Kidney epithelial cell (primary cell): ENCODE measurements around the gene RAD21L1. TPM values are rescaled to one million over a fixed set of nuclear protein-coding genes. Genes with fewer than 3 reads are reported as not detected.

ENCODE experiments used
- DNase-seq: peaks from one replicate; pipeline ENCODE4 v3.0.0-alpha.2; 2010; ENCODE audit warnings: low read depth
- H3K27me3 ChIP-seq: 2 replicates; pipeline ENCODE4 v1.6.0; 2011; ENCODE audit warnings: low read length; ENCODE audit not compliant: control insufficient read depth, insufficient read depth
- H3K36me3 ChIP-seq: 2 replicates; pipeline ENCODE4 v1.5.1; 2011; ENCODE audit warnings: low read length; ENCODE audit not compliant: control insufficient read depth, insufficient read depth
- H3K4me3 ChIP-seq: 2 replicates; pipeline ENCODE4 v1.5.1; 2011; ENCODE audit warnings: low read depth, mild to moderate bottlenecking, control low read depth, low read length
- CTCF ChIP-seq: IDR thresholded peaks from 2 replicates; pipeline ENCODE4 v1.5.1; 2011; ENCODE audit warnings: mild to moderate bottlenecking, moderate library complexity, low read length, control low read depth, inconsistent platforms; ENCODE audit not compliant: insufficient read depth, poor library complexity, severe bottlenecking
- total RNA-seq: library from RNA; depleted of rRNA; stranded (reverse); fragments of >200 nt; gene quantifications from 2 replicates; pipeline ENCODE4 v1.2.3, GENCODE V29; 2015

The RAD21L1 gene
- total RNA-seq, 1 donor from 2014 or later: not detected

DNA sequence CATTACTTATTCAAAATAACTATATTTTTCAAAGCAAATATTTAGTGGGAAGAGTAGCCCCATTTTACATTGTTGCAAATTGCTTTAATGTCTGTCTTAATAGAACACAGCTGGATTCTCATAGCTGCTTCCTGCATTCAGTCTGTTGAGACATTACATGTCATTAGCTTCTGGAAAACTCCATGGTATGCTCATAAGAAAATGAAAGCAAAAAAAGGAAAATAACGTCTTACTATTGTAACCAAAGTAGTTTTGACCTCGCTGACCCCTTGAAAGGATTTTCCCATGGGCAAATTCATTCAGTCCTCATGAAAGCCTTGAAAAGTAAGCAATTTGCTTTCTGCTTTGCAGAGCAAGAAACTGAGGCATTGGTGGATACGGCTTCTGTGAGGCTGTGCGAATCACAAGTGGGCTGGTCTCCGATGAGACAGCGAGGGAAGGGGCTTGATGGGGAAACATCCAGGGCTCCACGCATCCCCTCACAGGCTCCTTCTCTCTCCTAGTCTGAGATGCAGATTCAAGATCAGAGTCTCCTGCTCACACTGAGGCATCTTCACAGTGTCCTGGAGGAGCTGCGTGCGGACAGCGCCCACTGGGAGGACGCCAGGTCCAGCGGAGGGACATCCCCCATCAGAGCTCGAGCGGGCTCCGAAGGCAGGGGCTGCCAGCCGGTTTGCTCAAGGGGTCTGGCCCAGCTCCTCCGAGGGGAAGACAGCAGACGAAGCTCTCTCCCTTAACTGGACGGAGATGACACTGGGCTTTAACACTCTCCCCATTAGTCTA lies 19.3 kb upstream of the RAD21L1 start:
- TF ChIP-seq CTCF: no peak

DNA sequence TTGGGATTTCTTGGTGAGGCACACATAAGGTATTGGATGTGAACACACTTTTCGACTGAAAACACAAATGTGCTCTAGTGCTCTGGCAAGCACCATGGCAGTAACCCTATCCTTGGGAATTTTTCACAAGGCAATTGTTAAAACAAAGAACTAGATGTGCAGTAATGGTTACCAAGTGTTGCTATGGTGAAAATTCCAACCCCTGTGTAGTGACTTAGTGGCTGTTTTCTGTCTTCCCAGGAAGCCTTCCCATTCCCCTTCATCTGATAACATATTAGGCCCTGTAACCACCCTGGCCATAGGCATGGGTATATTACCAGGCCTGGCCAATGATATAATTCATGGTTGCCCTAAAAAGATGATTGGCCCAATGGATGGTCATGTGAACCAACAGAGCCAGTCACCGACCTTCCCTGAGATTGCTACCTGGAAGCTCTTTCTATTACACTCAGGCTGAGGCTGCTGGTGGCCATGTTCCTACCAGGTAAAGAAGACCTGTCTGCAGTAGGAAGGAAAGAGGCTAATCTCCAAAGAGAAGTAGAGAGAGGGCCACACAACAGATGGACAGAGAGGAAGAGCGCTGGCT lies 18.5 kb upstream of the RAD21L1 start:
- TF ChIP-seq CTCF: no peak
- H3K36me3 ChIP-seq: no peaks in the 10 kb centered on the region
- H3K27me3 ChIP-seq: peaks cover 22% of the 10 kb centered on the region
- DNase-seq: no peak
- no peak overlapping the region for H3K4me3 ChIP-seq

More for the DNA sequence above, 19.3 kb upstream of the RAD21L1 start:
- H3K27me3 ChIP-seq: peaks cover 22% of the 10 kb centered on the region
- no peak overlapping the region for H3K4me3 ChIP-seq
- no peaks in the 10 kb centered on the region for H3K36me3 ChIP-seq
- DNase-seq: no peak

- no peak for DNase-seq
- peaks cover 22% of the 10 kb centered on the region for H3K27me3 ChIP-seq
Observed at GRCh38 chr20:1209447-1210387, 16.1 kb upstream of the RAD21L1 start.

DNA sequence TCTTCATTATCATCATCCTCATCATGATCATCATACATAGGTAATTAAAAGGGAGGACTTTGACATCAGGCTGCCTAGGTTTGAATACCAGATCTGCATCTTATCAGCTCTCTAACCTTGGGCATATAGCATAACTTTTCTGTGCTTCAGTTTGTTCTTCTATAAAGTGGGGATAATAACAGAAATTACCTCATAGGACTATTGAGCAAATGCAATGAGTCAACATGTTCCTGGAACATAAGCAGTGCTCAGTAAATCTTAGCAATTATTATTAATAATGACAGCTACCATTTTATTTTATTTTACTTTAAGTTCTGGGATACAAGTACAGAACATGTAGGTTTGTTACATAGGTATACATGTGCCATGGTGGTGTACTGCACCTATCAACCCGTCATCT lies 15.3 kb upstream of the RAD21L1 start:
- Histone ChIP-seq H3K27me3 (peaks cover 22% of the 10 kb centered on the region), H3K36me3 (no peaks in the 10 kb centered on the region), H3K4me3 (no peak overlapping the region)
- DNase-seq: no peak
- no peak for TF ChIP-seq CTCF

More at GRCh38 chr20:1209447-1210387, 16.1 kb upstream of the RAD21L1 start:
- Histone ChIP-seq H3K36me3 (no peaks in the 10 kb centered on the region), H3K4me3 (no peak overlapping the region)
- peak; percentile 23 for TF ChIP-seq CTCF

DNA sequence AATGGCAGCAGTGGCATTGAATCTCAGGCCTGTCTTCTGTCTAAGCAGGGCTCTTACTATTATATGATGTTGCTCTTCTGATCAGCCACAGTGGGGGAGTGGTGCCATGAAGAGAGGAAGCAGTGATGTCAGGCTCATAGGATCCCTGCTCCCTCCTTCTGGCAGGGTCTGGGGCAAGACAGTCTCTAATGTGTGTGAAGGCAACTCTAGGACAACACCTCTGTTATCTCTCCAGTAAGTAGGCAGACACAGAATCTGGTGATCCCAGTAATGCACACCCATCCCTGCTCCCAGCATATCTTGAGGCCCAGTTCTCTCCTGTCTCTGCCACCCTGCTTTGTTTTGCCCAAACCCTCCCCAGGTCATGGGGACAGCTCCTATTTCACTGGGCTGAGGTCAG lies 13.8 kb upstream of the RAD21L1 start:
- H3K36me3 ChIP-seq: no peaks in the 10 kb centered on the region
- peaks cover 17% of the 10 kb centered on the region for H3K27me3 ChIP-seq
- no peak for DNase-seq
- H3K4me3 ChIP-seq: no peak overlapping the region
- TF ChIP-seq CTCF: no peak
